IPS-20b (cell line): ENCODE data around the gene BEST4.

Experiments
- H3K27ac ChIP-seq: one replicate; pipeline ENCODE4 v1.5.1; 2013; ENCODE audit warnings: low read length
- H3K27me3 ChIP-seq: 2 replicates; pipeline ENCODE4 v1.6.1; 2013; ENCODE audit warnings: mild to moderate bottlenecking, low read length, inconsistent platforms; ENCODE audit not compliant: insufficient read depth
- H3K36me3 ChIP-seq: 2 replicates; pipeline ENCODE4 v1.6.1; 2013; ENCODE audit warnings: low read depth, mild to moderate bottlenecking, inconsistent platforms, low read length, moderate library complexity; ENCODE audit not compliant: insufficient read depth
- H3K4me1 ChIP-seq: 2 replicates; pipeline ENCODE4 v1.6.1; 2013; ENCODE audit warnings: mild to moderate bottlenecking, control low read depth, inconsistent platforms, low read length, moderate library complexity; ENCODE audit not compliant: insufficient read depth
- H3K4me3 ChIP-seq: 2 replicates; pipeline ENCODE4 v1.5.1; 2013; ENCODE audit warnings: mild to moderate bottlenecking, low read length, inconsistent platforms
- H3K9ac ChIP-seq: 2 replicates; pipeline ENCODE4 v1.6.1; 2013; ENCODE audit warnings: low read depth, mild to moderate bottlenecking, inconsistent platforms, low read length, moderate library complexity
- H3K9me3 ChIP-seq: 2 replicates; pipeline ENCODE4 v1.6.1; 2013; ENCODE audit warnings: mild to moderate bottlenecking, low read depth, low read length, inconsistent platforms; ENCODE audit not compliant: insufficient read depth

Gene BEST4

GRCh38 chr1:44792736-44793502 lies 4.9 kb upstream of the BEST4 start:
- Histone ChIP-seq H3K4me1 (peaks cover 6% of the 10 kb centered on the region; the same call in 1 of the 2 replicates), H3K27ac (no peak overlapping the region), H3K27me3 (no peaks in the 10 kb centered on the region), H3K9me3 (no peaks in the 10 kb centered on the region), H3K9ac (no peak overlapping the region), H3K4me3 (no peak overlapping the region), H3K36me3 (no peaks in the 10 kb centered on the region)

- Histone ChIP-seq H3K4me1 (peaks cover 11% of the 10 kb centered on the region; the same call in 1 of the 2 replicates), H3K4me3 (no peak overlapping the region), H3K9ac (no peak overlapping the region), H3K36me3 (no peaks in the 10 kb centered on the region), H3K9me3 (no peaks in the 10 kb centered on the region), H3K27ac (no peak overlapping the region), H3K27me3 (peaks cover 7% of the 10 kb centered on the region)
Observed at GRCh38 chr1:44790968-44791801, 3.2 kb upstream of the BEST4 start.

GRCh38 chr1:44787506-44787905 lies 464 bp downstream of the BEST4 start:
- no peaks in the 10 kb centered on the region for H3K36me3 ChIP-seq
- H3K9ac ChIP-seq = no peak overlapping the region
- no peaks in the 10 kb centered on the region for H3K9me3 ChIP-seq
- H3K4me3 ChIP-seq = no peak overlapping the region
- H3K27me3 ChIP-seq = peaks cover 23% of the 10 kb centered on the region
- no peak overlapping the region for H3K27ac ChIP-seq
- peaks cover 18% of the 10 kb centered on the region; the same call in 1 of the 2 replicates for H3K4me1 ChIP-seq

- Histone ChIP-seq H3K4me3 (peak overlapping the region; percentile 66; the same call in 1 of the 2 replicates), H3K27ac (no peak overlapping the region), H3K4me1 (peaks cover 18% of the 10 kb centered on the region; the same call in 1 of the 2 replicates), H3K9ac (peak overlapping the region; percentile 75; the same call in 1 of the 2 replicates), H3K9me3 (no peaks in the 10 kb centered on the region), H3K36me3 (no peaks in the 10 kb centered on the region), H3K27me3 (peaks cover 23% of the 10 kb centered on the region)
Observed at GRCh38 chr1:44786841-44787426, 1.0 kb downstream of the BEST4 start.

GRCh38 chr1:44786138-44786840 lies 1.7 kb downstream of the BEST4 start:
- Histone ChIP-seq H3K36me3 (peaks cover 3% of the 10 kb centered on the region; the same call in 1 of the 2 replicates), H3K27me3 (peaks cover 23% of the 10 kb centered on the region), H3K9me3 (no peaks in the 10 kb centered on the region), H3K27ac (no peak overlapping the region), H3K4me3 (peak overlapping the region; percentile 66), H3K9ac (peak overlapping the region; percentile 75; the same call in 1 of the 2 replicates), H3K4me1 (peaks cover 18% of the 10 kb centered on the region; the same call in 1 of the 2 replicates)

GRCh38 chr1:44785501-44786137 lies 2.4 kb downstream of the BEST4 start:
- Histone ChIP-seq H3K27ac (no peak overlapping the region), H3K36me3 (peaks cover 9% of the 10 kb centered on the region; the same call in 1 of the 2 replicates), H3K4me1 (peaks cover 18% of the 10 kb centered on the region; the same call in 1 of the 2 replicates), H3K4me3 (peak overlapping the region; percentile 66; the same call in 1 of the 2 replicates), H3K9me3 (no peaks in the 10 kb centered on the region), H3K9ac (peak overlapping the region; percentile 75; the same call in 1 of the 2 replicates), H3K27me3 (peaks cover 23% of the 10 kb centered on the region)

- no peak overlapping the region for H3K9ac ChIP-seq
- no peak overlapping the region for H3K27ac ChIP-seq
- peaks cover 13% of the 10 kb centered on the region; the same call in 1 of the 2 replicates for H3K36me3 ChIP-seq
- no peaks in the 10 kb centered on the region for H3K9me3 ChIP-seq
- H3K4me3 ChIP-seq = peak overlapping the region; percentile 64
- peaks cover 18% of the 10 kb centered on the region; the same call in 1 of the 2 replicates for H3K4me1 ChIP-seq
- peaks cover 23% of the 10 kb centered on the region for H3K27me3 ChIP-seq
Observed at GRCh38 chr1:44785029-44785380, 3.0 kb downstream of the BEST4 start.

- Histone ChIP-seq H3K4me3 (peak overlapping the region; percentile 64), H3K9ac (peak overlapping the region; percentile 72; the same call in 1 of the 2 replicates), H3K9me3 (no peaks in the 10 kb centered on the region), H3K27me3 (peaks cover 23% of the 10 kb centered on the region), H3K36me3 (peaks cover 20% of the 10 kb centered on the region), H3K27ac (no peak overlapping the region), H3K4me1 (peaks cover 15% of the 10 kb centered on the region; the same call in 1 of the 2 replicates)
Observed at GRCh38 chr1:44784094-44785028, 3.6 kb downstream of the BEST4 start.

- Histone ChIP-seq H3K9me3 (no peaks in the 10 kb centered on the region), H3K27ac (no peak overlapping the region), H3K9ac (peak overlapping the region; percentile 66; the same call in 1 of the 2 replicates), H3K27me3 (peaks cover 23% of the 10 kb centered on the region), H3K4me3 (peak overlapping the region; percentile 53), H3K36me3 (peaks cover 27% of the 10 kb centered on the region), H3K4me1 (peaks cover 15% of the 10 kb centered on the region; the same call in 1 of the 2 replicates)
Observed at GRCh38 chr1:44783697-44784093, 4.3 kb downstream of the BEST4 start.

- peaks cover 11% of the 10 kb centered on the region; the same call in 1 of the 2 replicates for H3K4me1 ChIP-seq
- H3K27ac ChIP-seq = no peak overlapping the region
- H3K36me3 ChIP-seq = peaks cover 56% of the 10 kb centered on the region
- peaks cover 13% of the 10 kb centered on the region for H3K27me3 ChIP-seq
- no peaks in the 10 kb centered on the region for H3K9me3 ChIP-seq
- no peak overlapping the region for H3K9ac ChIP-seq
- H3K4me3 ChIP-seq = no peak overlapping the region
Observed at GRCh38 chr1:44780583-44781121, 7.3 kb downstream of the BEST4 start.
